ENCODE results near the gene NEMF. TPM values are rescaled to one million over a fixed set of nuclear protein-coding genes. Genes with fewer than 3 reads are reported as not detected.
"Not testable (repeated sequence)": the region's sequence is repeated elsewhere in the genome, so short reads cannot be mapped to it uniquely, and the experiment has no call there.

NEMF gene
- total RNA-seq, 1 experiment from 2014 or later: 54.0 TPM

- Histone ChIP-seq H2AFZ (ENCODE audit: low read length) (no peak overlapping the region), H3K79me2 (ENCODE audit: low read length) (peaks cover 84% of the 10 kb centered on the region), H3K4me1 (ENCODE audit: insufficient read depth, low read length) (peaks cover 39% of the 10 kb centered on the region), H3K9me3 (ENCODE audit: low read length) (no peaks in the 10 kb centered on the region), H3K4me3 (ENCODE audit: low read length) (peak overlapping the region; percentile 91), H3K9me2 (replicated peaks; ENCODE audit: low read length) (no peaks in the 10 kb centered on the region), H3K36me3 (ENCODE audit: low read depth, low read length) (peaks cover 37% of the 10 kb centered on the region), H3K4me2 (ENCODE audit: low read length) (peak overlapping the region; percentile 91), H3K9ac (ENCODE audit: low read length) (peak overlapping the region; percentile 100), H3F3A (ENCODE audit: low read length, unreplicated experiment) (peaks cover 7% of the 10 kb centered on the region), H4K20me1 (ENCODE audit: low read length) (peaks cover 54% of the 10 kb centered on the region), H3K27me3 (ENCODE audit: low read length) (no peaks in the 10 kb centered on the region), H3K27ac (ENCODE audit: low read length) (peak overlapping the region; percentile 19; the same call in 1 of the 2 replicates)
- ChIA-PET POLR2A (ENCODE audit: unreplicated experiment) (no interaction called here), CTCF (no interaction called here)
- intact Hi-C loops (cut with micrococcal nuclease): loop anchor here (2.0 to 5.0 kb wide), 2 partner anchors 66 to 165 kb away; no protein-coding TSS in a partner anchor
- TF ChIP-seq CTCF (conservative IDR thresholded peaks at IDR 0.05; ENCODE audit: low read depth, low read length) (no peak), EZH2phosphoT487 (IDR thresholded peaks at IDR 0.05; ENCODE audit: borderline replicate concordance, low read length) (no peak), EZH2 (IDR thresholded peaks at IDR 0.05; ENCODE audit: low read length, unreplicated experiment) (no peak)
- DNase-seq (no peak), ATAC-seq (no peak)
- BruUV-seq (replicated peaks): no TSS peak
Observed at GRCh38 chr14:49896966-49897365, 44.4 kb upstream of the NEMF start.

DNA sequence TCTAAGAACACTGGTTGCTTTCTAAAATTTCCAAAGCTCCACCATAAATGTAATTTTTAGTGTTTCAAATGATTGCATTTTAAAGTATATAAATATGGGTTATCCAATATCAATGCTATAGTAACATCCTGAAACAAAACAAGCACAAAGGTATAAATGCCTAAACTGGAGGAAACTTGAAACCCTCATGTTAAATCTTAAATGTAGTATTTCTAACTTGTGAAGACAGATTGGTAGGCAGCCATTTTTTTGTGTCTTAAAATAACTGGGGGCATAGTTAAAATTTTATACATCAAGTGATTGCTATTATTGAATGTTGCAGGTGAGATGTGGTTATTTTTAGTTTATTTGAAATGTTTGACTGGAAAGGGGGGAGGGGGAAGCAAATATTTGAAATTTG is 43.7 kb upstream of the NEMF start:
- POLR2A ChIA-PET (ENCODE audit: unreplicated experiment): interaction anchor here (0.6 to 0.7 kb wide), 4 partner anchors 11 to 75 kb away, joined by 3 to 8 read pairs (median 6); no protein-coding TSS in a partner anchor
- intact Hi-C loops (cut with micrococcal nuclease): loop anchor here (2.0 to 5.0 kb wide), 2 partner anchors 67 to 166 kb away; no protein-coding TSS in a partner anchor
- H3K27me3 ChIP-seq (ENCODE audit: low read length); ATAC-seq; H3K9me3 ChIP-seq (ENCODE audit: low read length); H3K9me2 ChIP-seq (replicated peaks; ENCODE audit: low read length); H2AFZ ChIP-seq (ENCODE audit: low read length); H3F3A ChIP-seq (ENCODE audit: low read length, unreplicated experiment); DNase-seq; BruUV-seq (replicated peaks); CTCF ChIA-PET: not testable (repeated sequence)
- Histone ChIP-seq H3K79me2 (ENCODE audit: low read length) (peaks cover 88% of the 10 kb centered on the region), H3K4me2 (ENCODE audit: low read length) (peak overlapping the region; percentile 91), H3K4me1 (ENCODE audit: insufficient read depth, low read length) (peaks cover 41% of the 10 kb centered on the region), H3K36me3 (ENCODE audit: low read depth, low read length) (peaks cover 37% of the 10 kb centered on the region), H3K27ac (ENCODE audit: low read length) (peak overlapping the region; percentile 94; the same call in 1 of the 2 replicates), H3K9ac (ENCODE audit: low read length) (peak overlapping the region; percentile 100), H3K4me3 (ENCODE audit: low read length) (peak overlapping the region; percentile 91), H4K20me1 (ENCODE audit: low read length) (peaks cover 54% of the 10 kb centered on the region)

DNA sequence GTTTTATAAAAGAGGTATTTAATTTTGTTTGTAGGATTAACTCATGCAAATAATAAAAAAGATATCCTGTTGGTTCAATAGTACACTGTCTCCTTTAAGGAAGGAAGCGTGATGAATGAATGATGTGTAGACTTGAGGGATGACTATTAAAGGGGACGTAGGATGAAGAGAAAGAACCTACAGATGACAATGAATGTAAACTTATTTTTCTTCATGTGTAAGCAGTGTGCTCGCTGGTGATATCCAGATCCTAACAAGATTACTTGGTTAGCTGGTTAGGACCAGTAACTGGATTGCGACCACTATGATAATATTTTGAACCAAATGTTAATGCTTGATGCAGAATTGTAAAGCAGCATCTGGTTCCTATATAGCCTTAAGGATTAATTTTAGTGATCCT is 42.9 kb upstream of the NEMF start:
- POLR2A ChIA-PET (ENCODE audit: unreplicated experiment): interaction anchor here (0.6 to 0.7 kb wide), 4 partner anchors 12 to 105 kb away, joined by 3 to 6 read pairs (median 4); no protein-coding TSS in a partner anchor
- H2AFZ ChIP-seq (ENCODE audit: low read length): no peak overlapping the region

GRCh38 chr14:49894214-49895107 is 41.9 kb upstream of the NEMF start:
- H3F3A ChIP-seq (ENCODE audit: low read length, unreplicated experiment); POLR2A ChIA-PET (ENCODE audit: unreplicated experiment); H3K27me3 ChIP-seq (ENCODE audit: low read length); BruUV-seq (replicated peaks); H3K9me3 ChIP-seq (ENCODE audit: low read length); H2AFZ ChIP-seq (ENCODE audit: low read length); H3K9me2 ChIP-seq (replicated peaks; ENCODE audit: low read length); DNase-seq; ATAC-seq: not testable (repeated sequence)
- peak overlapping the region; percentile 91 for H3K4me3 ChIP-seq (ENCODE audit: low read length)
- H3K9ac ChIP-seq (ENCODE audit: low read length): peak overlapping the region; percentile 100
- CTCF ChIA-PET: interaction anchor here (0.6 kb wide), 1 partner anchor 109 kb away, joined by 5 read pairs; no protein-coding TSS in a partner anchor
- intact Hi-C loops (cut with micrococcal nuclease): loop anchor here (5.0 kb wide), 1 partner anchor 168 kb away; no protein-coding TSS in a partner anchor
- peaks cover 37% of the 10 kb centered on the region for H3K36me3 ChIP-seq (ENCODE audit: low read depth, low read length)
- peak overlapping the region; percentile 91 for H3K4me2 ChIP-seq (ENCODE audit: low read length)
- peaks cover 36% of the 10 kb centered on the region for H3K4me1 ChIP-seq (ENCODE audit: insufficient read depth, low read length)
- H3K79me2 ChIP-seq (ENCODE audit: low read length): peaks cover 78% of the 10 kb centered on the region
- H3K27ac ChIP-seq (ENCODE audit: low read length): peak overlapping the region; percentile 94
- H4K20me1 ChIP-seq (ENCODE audit: low read length): peaks cover 54% of the 10 kb centered on the region

More for the DNA sequence above, 42.9 kb upstream of the NEMF start:
- Histone ChIP-seq H3F3A (ENCODE audit: low read length, unreplicated experiment) (peaks cover 7% of the 10 kb centered on the region), H3K36me3 (ENCODE audit: low read depth, low read length) (peaks cover 37% of the 10 kb centered on the region), H4K20me1 (ENCODE audit: low read length) (peaks cover 54% of the 10 kb centered on the region), H3K9me3 (ENCODE audit: low read length) (no peaks in the 10 kb centered on the region), H3K79me2 (ENCODE audit: low read length) (peaks cover 88% of the 10 kb centered on the region), H3K4me2 (ENCODE audit: low read length) (peak overlapping the region; percentile 91), H3K9ac (ENCODE audit: low read length) (peak overlapping the region; percentile 100), H3K4me3 (ENCODE audit: low read length) (peak overlapping the region; percentile 91), H3K27me3 (ENCODE audit: low read length) (no peaks in the 10 kb centered on the region), H3K27ac (ENCODE audit: low read length) (peak overlapping the region; percentile 94), H3K9me2 (replicated peaks; ENCODE audit: low read length) (no peaks in the 10 kb centered on the region), H3K4me1 (ENCODE audit: insufficient read depth, low read length) (peaks cover 41% of the 10 kb centered on the region)
- CTCF ChIA-PET: no interaction called here
- BruUV-seq (replicated peaks): no TSS peak
- ATAC-seq (peak; percentile 13; the same call in 1 of the 2 replicates), DNase-seq (peak; percentile 47)
- TF ChIP-seq EZH2 (IDR thresholded peaks at IDR 0.05; ENCODE audit: low read length, unreplicated experiment): no peak
- TF ChIP-seq CTCF (conservative IDR thresholded peaks at IDR 0.05; ENCODE audit: low read depth, low read length): no peak
- TF ChIP-seq EZH2phosphoT487 (IDR thresholded peaks at IDR 0.05; ENCODE audit: borderline replicate concordance, low read length): no peak
- intact Hi-C loops (cut with micrococcal nuclease): loop anchor here (5.0 kb wide), 1 partner anchor 167 kb away; no protein-coding TSS in a partner anchor
